IPS-18a (cell line): ENCODE results near the gene TSEN2.
"Not testable (repeated sequence)": the region's sequence is repeated elsewhere in the genome, so short reads cannot be mapped to it uniquely, and the experiment has no call there.

Experiments used
- H3K27ac ChIP-seq: one replicate; pipeline ENCODE4 v1.5.1; 2013; ENCODE audit warnings: low read length
- H3K27me3 ChIP-seq: one replicate; pipeline ENCODE4 v1.6.1; 2013; ENCODE audit warnings: mild to moderate bottlenecking, low read length; ENCODE audit not compliant: control insufficient read depth, insufficient read depth
- H3K36me3 ChIP-seq: one replicate; pipeline ENCODE4 v1.6.1; 2013; ENCODE audit warnings: low read depth, low read length; ENCODE audit not compliant: control insufficient read depth
- H3K4me1 ChIP-seq: one replicate; pipeline ENCODE4 v1.6.1; 2013; ENCODE audit warnings: low read depth, low read length; ENCODE audit not compliant: control insufficient read depth
- H3K4me3 ChIP-seq: one replicate; pipeline ENCODE4 v1.5.1; 2013; ENCODE audit warnings: low read length
- H3K9ac ChIP-seq: one replicate; pipeline ENCODE4 v1.6.1; 2013; ENCODE audit warnings: mild to moderate bottlenecking, low read length, moderate library complexity
- H3K9me3 ChIP-seq: one replicate; pipeline ENCODE4 v1.6.1; 2013; ENCODE audit warnings: low read depth, low read length; ENCODE audit not compliant: control insufficient read depth

Gene TSEN2

DNA sequence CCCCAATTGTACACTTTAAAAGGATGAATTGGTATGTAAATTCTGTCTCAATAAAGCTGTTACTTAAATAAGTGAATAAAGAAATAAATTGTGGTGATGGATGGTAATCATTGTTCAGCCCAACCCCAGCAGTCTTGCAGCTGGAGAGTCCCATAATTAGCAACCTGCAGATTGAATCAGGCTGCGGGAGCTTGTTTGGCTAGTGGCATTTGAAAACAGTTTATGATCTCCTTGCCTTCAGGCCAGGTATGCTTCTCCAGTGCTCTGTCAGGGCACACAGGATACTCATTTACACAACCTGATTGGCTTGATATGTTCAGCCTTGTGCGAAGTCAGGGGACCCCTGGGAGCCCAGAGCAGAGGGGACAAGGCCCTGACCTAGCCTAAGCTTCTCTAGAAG, 16.5 kb upstream of the TSEN2 start:
- no peak overlapping the region for H3K9ac ChIP-seq
- no peaks in the 10 kb centered on the region for H3K4me1 ChIP-seq
- H3K36me3 ChIP-seq: no peaks in the 10 kb centered on the region
- no peak overlapping the region for H3K27ac ChIP-seq
- H3K4me3 ChIP-seq: no peak overlapping the region
- H3K9me3 ChIP-seq: no peaks in the 10 kb centered on the region
- no peaks in the 10 kb centered on the region for H3K27me3 ChIP-seq

DNA sequence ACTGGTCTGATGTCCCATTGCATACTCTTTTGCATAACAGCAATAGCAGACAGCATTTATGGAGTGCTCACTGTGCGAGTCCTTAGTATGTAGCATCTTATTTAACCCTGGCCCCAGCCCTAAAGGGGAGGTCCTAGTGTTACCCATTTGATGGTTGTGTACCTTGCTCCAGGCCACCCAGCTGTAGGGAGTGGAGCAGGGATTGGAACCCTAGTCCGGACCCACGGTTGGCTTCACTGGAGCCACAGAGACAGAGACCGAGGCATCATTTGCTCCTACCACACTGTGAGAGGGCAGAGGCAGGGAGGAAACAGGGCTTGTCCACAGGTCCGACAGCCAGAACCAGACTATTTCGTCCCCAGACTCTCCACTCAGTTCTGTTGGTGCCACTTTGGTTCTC, 16.0 kb upstream of the TSEN2 start:
- Histone ChIP-seq H3K27me3 (no peaks in the 10 kb centered on the region), H3K4me3 (no peak overlapping the region), H3K36me3 (no peaks in the 10 kb centered on the region), H3K9ac (no peak overlapping the region), H3K27ac (no peak overlapping the region), H3K9me3 (no peaks in the 10 kb centered on the region), H3K4me1 (no peaks in the 10 kb centered on the region)

DNA sequence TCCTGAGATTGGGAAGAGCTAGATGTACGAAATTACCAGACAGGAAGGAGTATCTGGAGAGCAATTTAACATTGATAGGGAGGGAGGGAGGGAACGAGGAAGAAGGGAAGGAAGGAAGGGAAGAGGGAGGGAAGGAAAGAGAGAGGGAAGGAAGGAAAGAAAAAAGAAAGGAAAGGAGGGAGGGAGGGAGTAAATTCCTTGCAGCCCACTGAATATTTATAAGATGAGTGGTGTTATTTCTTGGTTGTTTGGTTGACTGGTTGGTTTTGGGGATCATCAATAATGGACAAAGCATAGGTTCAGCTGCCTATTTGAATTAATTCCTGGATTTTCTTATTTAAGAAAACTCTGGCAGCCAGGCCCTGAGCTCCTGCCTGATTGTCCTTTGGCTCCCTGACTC, 15.5 kb upstream of the TSEN2 start:
- no peaks in the 10 kb centered on the region for H3K4me1 ChIP-seq
- H3K4me3 ChIP-seq: no peak overlapping the region
- H3K27ac ChIP-seq: no peak overlapping the region
- no peaks in the 10 kb centered on the region for H3K27me3 ChIP-seq
- H3K9me3 ChIP-seq: no peaks in the 10 kb centered on the region
- no peak overlapping the region for H3K9ac ChIP-seq
- no peaks in the 10 kb centered on the region for H3K36me3 ChIP-seq

DNA sequence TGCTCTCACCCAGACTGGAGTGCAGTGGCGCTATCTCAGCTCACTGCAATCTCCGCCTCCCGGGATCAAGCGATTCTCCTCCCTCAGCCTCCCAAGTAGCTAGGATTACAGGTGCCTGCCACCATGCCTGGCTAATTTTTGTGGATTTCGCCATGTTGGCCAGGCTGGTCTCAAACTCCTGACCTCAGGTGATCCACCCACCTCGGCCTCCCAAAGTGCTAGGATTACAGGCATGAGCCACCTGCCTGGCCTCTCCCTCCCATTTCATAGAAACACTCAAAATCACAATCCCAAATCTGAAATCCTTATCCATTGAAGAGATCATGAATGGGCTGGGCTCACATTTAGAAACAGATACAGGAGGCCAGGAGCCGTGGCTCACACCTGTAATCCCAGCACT, 15.1 kb upstream of the TSEN2 start:
- not testable (repeated sequence) for H3K4me3 ChIP-seq, H3K36me3 ChIP-seq, H3K4me1 ChIP-seq, H3K27me3 ChIP-seq, H3K27ac ChIP-seq, H3K9me3 ChIP-seq, H3K9ac ChIP-seq

DNA sequence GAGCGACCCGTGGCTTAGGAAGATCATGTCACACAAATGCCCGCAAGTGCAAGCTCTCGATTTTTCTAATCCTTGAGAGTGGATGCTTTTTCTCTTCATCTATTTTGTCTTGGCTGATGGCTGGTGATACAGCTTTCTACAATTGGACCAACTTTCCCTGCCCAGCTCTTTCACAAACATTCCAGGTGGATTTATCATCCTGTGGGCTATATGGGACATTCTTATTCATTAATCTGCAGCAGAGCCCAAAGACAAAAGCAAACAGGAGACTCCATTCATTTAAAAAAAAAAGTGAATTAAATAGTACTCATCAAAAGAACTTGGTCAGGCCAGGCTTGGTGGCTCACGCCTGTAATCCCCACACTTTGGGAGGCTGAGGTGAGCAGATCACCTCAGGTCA, 14.2 kb upstream of the TSEN2 start:
- Histone ChIP-seq H3K27ac (no peak overlapping the region), H3K9ac (no peak overlapping the region), H3K36me3 (no peaks in the 10 kb centered on the region), H3K27me3 (no peaks in the 10 kb centered on the region), H3K9me3 (no peaks in the 10 kb centered on the region), H3K4me3 (no peak overlapping the region), H3K4me1 (no peaks in the 10 kb centered on the region)

DNA sequence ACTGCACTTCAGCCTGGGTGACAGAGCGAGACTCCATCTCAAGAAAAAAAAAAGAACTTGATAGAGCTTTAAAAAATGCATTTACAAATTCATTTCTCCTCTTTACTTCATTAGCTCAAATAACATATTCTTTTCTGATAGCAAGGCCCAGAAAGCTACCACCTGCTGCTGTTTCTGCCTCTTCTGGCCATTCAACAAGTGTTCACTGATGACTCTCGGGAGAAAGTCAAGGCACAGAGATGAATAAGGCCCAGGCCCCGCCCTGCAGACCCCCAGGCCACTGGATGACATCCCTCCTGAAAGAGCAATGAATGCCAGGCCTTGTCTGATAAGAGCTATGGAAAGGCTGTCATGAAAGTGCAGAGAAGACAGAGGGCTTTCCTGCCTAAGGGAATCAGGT, 13.6 kb upstream of the TSEN2 start:
- no peak overlapping the region for H3K27ac ChIP-seq
- H3K4me1 ChIP-seq: no peaks in the 10 kb centered on the region
- H3K9ac ChIP-seq: no peak overlapping the region
- no peaks in the 10 kb centered on the region for H3K27me3 ChIP-seq
- H3K9me3 ChIP-seq: no peaks in the 10 kb centered on the region
- no peaks in the 10 kb centered on the region for H3K36me3 ChIP-seq
- no peak overlapping the region for H3K4me3 ChIP-seq

DNA sequence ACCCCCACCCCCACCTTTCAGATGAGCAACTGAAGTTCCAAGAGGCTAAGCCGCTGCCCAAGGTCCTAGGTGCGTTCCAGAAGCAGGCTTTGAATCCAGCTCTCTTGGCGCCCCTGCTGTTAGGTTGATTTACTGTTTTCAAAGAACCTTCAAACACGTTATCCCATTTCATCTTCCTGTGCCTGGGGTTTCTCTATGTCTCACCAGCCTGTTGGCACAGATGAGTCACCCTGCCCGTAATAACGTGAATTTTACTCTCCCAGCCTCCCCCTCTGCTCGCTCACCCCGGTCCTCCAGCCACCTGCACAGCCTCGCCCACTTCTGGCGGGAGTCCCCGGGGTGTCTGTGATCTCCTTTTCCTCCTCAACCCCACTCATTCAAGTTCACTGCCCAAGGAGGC, 13.0 kb upstream of the TSEN2 start:
- H3K36me3 ChIP-seq: no peaks in the 10 kb centered on the region
- no peak overlapping the region for H3K4me3 ChIP-seq
- no peaks in the 10 kb centered on the region for H3K4me1 ChIP-seq
- no peaks in the 10 kb centered on the region for H3K9me3 ChIP-seq
- H3K9ac ChIP-seq: no peak overlapping the region
- no peak overlapping the region for H3K27ac ChIP-seq
- H3K27me3 ChIP-seq: no peaks in the 10 kb centered on the region

DNA sequence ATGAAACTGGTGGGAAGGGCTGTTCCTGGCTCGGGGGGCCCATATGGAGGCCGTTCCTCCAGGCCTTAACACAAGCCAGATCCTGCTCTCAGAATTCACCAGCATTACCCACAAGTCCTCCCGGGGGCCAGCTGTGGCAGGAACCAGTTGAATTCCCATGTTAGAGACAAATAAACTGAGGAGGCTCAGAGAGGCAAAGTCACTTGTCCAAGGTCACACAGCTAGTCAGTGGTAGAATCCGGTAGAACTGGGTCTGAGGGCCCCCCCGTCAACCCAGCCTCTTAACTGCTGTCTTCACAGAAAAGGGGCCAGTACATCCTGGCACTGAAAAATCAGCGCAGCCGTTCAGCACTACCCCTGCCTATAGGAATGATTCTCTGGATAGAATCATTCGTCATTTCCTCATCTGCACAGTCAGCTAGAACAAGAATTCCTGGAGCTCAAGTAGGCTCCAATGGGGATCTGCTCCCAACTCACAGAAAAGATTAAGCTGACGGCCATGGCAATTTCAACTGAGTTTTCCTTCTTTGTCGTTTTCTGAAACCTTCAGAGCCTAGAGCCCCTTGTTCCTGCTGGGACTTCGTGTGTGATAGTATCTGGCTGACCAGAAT, 12.2 kb upstream of the TSEN2 start:
- Histone ChIP-seq H3K9me3 (no peaks in the 10 kb centered on the region), H3K4me3 (no peak overlapping the region), H3K27ac (no peak overlapping the region), H3K9ac (no peak overlapping the region), H3K4me1 (no peaks in the 10 kb centered on the region), H3K27me3 (no peaks in the 10 kb centered on the region), H3K36me3 (no peaks in the 10 kb centered on the region)

DNA sequence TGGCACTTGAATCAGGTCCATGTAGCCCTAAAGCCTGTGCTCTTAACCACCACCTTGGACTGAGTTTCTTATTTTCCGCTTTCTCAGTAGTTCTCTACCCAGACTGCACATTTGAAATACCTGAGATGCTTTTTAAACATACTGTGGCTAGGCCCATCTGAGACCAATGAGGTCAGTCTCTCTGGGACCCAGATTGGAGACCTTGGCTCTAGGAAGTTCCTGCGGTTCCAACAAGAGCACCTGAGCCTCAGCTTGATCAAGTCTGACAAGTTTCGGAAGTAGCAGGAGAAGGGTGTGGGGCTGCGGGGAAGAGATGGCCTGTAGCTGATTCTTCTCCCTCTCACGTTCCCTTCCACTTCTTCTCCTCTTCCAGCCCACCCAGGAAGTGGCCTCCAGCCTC, 11.5 kb upstream of the TSEN2 start:
- Histone ChIP-seq H3K9me3 (no peaks in the 10 kb centered on the region), H3K4me3 (no peak overlapping the region), H3K4me1 (no peaks in the 10 kb centered on the region), H3K27me3 (no peaks in the 10 kb centered on the region), H3K36me3 (no peaks in the 10 kb centered on the region), H3K27ac (no peak overlapping the region), H3K9ac (no peak overlapping the region)

DNA sequence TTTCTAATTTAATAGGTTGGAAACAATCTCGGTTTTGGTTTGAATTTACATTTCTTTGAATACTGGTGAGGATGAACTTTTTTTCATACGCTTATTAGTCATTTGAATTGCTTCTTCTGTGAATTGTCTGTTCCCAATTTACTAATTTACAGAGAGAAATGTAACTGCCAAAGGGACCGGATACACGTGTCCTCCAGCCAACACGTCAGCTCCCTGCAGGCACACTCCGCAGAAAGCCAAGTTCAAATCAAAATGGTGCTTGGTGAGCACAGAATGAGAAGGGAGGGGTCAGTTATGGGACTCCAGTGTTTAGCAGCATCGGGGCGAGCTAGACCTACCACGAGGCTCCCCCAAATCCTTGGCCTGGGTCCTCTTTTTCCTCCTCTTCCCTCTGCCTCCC, 10.8 kb upstream of the TSEN2 start:
- H3K9ac ChIP-seq: no peak overlapping the region
- H3K36me3 ChIP-seq: no peaks in the 10 kb centered on the region
- no peaks in the 10 kb centered on the region for H3K27me3 ChIP-seq
- H3K4me3 ChIP-seq: no peak overlapping the region
- no peaks in the 10 kb centered on the region for H3K9me3 ChIP-seq
- H3K27ac ChIP-seq: no peak overlapping the region
- no peaks in the 10 kb centered on the region for H3K4me1 ChIP-seq

DNA sequence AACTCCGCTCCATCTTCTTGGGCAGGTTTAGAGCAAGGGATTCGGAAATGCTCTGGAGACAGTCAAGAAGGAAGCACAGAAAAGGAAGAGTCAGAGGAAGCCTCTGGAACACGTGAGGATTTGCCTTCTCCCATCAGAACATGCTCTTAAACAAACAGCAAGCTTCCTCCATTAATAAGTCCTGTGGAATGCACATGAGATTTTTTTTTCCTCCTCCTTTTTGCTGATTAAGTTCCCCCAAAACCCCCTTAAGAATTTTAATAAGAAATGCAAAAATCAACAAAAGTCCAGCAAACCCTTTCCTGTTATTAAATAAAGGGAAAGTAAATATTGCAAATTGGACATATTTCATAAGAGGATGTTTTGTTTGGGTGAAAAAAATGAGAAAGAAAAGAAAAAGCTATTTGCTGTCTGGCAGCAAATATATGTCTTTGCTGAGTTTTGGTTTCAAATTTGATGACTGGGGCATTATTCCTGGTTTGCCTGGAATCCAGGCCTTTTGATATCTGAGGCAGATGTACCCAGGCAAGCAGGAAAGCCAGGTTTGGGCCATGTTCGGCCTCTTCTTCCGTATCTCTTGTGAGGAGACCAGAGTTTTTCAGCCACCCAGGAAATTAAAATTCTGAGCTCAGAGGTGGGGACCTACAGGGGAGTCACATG, 7.9 kb upstream of the TSEN2 start:
- H3K36me3 ChIP-seq: no peaks in the 10 kb centered on the region
- no peak overlapping the region for H3K9ac ChIP-seq
- H3K27me3 ChIP-seq: no peaks in the 10 kb centered on the region
- H3K4me1 ChIP-seq: no peaks in the 10 kb centered on the region
- H3K27ac ChIP-seq: no peak overlapping the region
- H3K4me3 ChIP-seq: no peak overlapping the region
- H3K9me3 ChIP-seq: no peaks in the 10 kb centered on the region

DNA sequence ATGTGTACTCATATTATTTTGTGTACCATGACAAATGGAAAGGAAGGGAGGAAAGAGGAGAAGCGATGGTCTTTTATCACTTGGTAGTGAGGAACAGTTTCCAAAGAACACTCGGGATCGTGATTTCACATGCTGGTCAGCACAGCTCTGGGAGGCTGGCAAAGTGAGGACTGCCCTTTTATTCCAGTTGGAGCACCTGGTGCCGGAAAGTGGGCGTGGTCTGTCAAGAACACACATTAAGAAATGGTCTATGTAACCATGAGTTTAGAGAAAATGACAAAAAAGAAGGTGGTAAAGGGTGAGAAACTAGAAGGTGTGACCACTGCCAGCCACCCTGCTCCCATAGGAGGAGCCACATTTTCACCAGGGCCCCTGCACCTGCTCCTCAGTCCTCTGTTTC, 7.0 kb upstream of the TSEN2 start:
- H3K27ac ChIP-seq: no peak overlapping the region
- no peaks in the 10 kb centered on the region for H3K9me3 ChIP-seq
- H3K4me3 ChIP-seq: no peak overlapping the region
- H3K27me3 ChIP-seq: no peaks in the 10 kb centered on the region
- H3K4me1 ChIP-seq: no peaks in the 10 kb centered on the region
- no peak overlapping the region for H3K9ac ChIP-seq
- H3K36me3 ChIP-seq: no peaks in the 10 kb centered on the region
